HCT116 (cell line): ENCODE data around the gene GFY.

Source experiments
- CTCF ChIP-seq, 3 experiments: fragments of 200-600 bp in 1 of 3; sonication (generic) in 1 of 3; IDR thresholded peaks in 2 of 3; conservative IDR thresholded peaks in 1 of 3; 2 replicates each; pipeline ENCODE4 v1.5.1; 2012 to 2017; ENCODE audit warnings: low read depth in 2 of 3, low read length in 2 of 3, antibody characterized with exemption in 1 of 3, borderline replicate concordance in 1 of 3, control low read depth in 1 of 3, mild to moderate bottlenecking in 1 of 3, mixed read lengths in 1 of 3, mixed run types in 1 of 3, moderate library complexity in 1 of 3; ENCODE audit not compliant: insufficient read depth in 1 of 3
- EZH2 ChIP-seq: fragments of 200-600 bp; sonication (generic); IDR thresholded peaks from 2 replicates; pipeline ENCODE4 v1.6.1; 2017; ENCODE audit warnings: antibody characterized with exemption, mixed run types
- JUND ChIP-seq: IDR thresholded peaks from 2 replicates; pipeline ENCODE4 v1.6.1; 2012
- POLR2A ChIP-seq: IDR thresholded peaks from 2 replicates; pipeline ENCODE4 v1.7.0; 2011; ENCODE audit warnings: borderline replicate concordance; ENCODE audit not compliant: insufficient read depth, insufficient read length; ENCODE audit errors: extremely low read depth
- POLR2AphosphoS5 ChIP-seq: IDR thresholded peaks from 2 replicates; pipeline ENCODE4 v1.6.1; 2011; ENCODE audit warnings: mild to moderate bottlenecking, low read depth, low read length, moderate library complexity
- RAD21 ChIP-seq: IDR thresholded peaks from 2 replicates; pipeline ENCODE4 v1.6.1; 2012; ENCODE audit warnings: low read depth, mild to moderate bottlenecking
- REST ChIP-seq: IDR thresholded peaks from 2 replicates; pipeline ENCODE4 v1.6.1; 2012; ENCODE audit warnings: low read depth
- TCF7L2 ChIP-seq: IDR thresholded peaks from 2 replicates; pipeline ENCODE4 v1.7.0; 2011; ENCODE audit warnings: borderline replicate concordance, inconsistent platforms; ENCODE audit not compliant: insufficient read depth, insufficient read length; ENCODE audit errors: extremely low read depth

DNA sequence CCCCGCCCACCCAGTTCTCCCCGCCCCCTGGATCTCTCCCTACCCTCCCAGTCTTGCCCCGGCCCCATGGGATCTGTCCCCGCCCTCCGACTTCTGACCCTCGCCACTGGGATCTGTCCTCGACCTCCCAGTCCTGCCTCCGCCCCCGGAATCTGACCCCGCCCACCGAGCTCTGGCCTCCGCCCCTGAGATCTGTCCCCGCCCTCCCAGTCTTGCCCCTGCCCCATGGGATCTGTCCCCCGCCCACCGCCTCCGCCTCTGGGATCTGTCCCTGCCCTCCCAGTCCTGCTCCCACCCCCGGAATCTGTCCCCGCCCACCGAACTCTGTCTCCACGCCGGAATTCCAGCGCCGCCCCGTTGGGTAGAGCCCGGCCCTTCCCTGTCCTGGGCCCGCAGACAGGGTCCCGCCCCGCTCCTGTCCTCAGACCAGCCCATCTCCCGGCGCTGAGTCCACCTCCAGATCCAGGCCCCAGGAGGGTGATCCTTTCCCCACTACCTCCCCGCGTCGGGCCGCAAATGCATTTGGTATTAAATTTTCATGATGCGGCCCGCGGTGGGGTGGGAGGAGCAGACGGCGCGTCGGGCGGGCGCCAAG is 17.7 kb downstream of the GFY start:
- TF ChIP-seq POLR2A (peak; percentile 28), CTCF (IDR thresholded peaks at IDR 0.05 in 2 of 3, conservative IDR thresholded peaks at IDR 0.05 in 1 of 3; ENCODE audit: borderline replicate concordance in 1 of 3, insufficient read depth in 1 of 3, low read depth in 2 of 3, low read length in 2 of 3) (no peak), POLR2AphosphoS5 (peak; percentile 45), REST (no peak), JUND (no peak), EZH2 (no peak), TCF7L2 (no peak), RAD21 (no peak)
